Middle frontal gyrus (tissue), 1 donor: ENCODE measurements around the gene DPP9.

ENCODE experiments used
- DNase-seq: peaks from one replicate; pipeline ENCODE4 v3.0.0-alpha.2; 2015; ENCODE audit warnings: low spot score; ENCODE audit errors: extremely low spot score

Gene DPP9

GRCh38 chr19:4633140-4633967, 90.3 kb downstream of the DPP9 start:
- peak; percentile 41 for DNase-seq
